H1 (cell line): Measurements from ENCODE around the gene CPED1. TPM values are rescaled to one million over a fixed set of nuclear protein-coding genes. Genes with fewer than 3 reads are reported as not detected.

Experiments
- CTCF ChIA-PET: fragments of 300-600 bp; sonication (Branson Sonifier 250); formaldehyde crosslinking; loops from one replicate; lab custom pipeline; 2021; ENCODE audit not compliant: partially characterized antibody; lab: Charles Lee
- POLR2A ChIA-PET: fragments of 300-600 bp; sonication (Branson Sonifier 250); formaldehyde crosslinking; loops from one replicate; lab custom pipeline; 2021; ENCODE audit warnings: inconsistent platforms; ENCODE audit not compliant: partially characterized antibody; lab: Charles Lee
- DNase-seq, 2 experiments: peaks; one replicate each; pipeline versions ENCODE4 v3.0.0 to v3.0.0-alpha.2; 2010 to 2022; ENCODE audit warnings: low spot score in 2 of 2, low read depth in 1 of 2, mixed read lengths in 1 of 2
- FAIRE-seq: peaks from 2 replicates; lab custom pipeline; 2011; peaks lifted over from hg19 to GRCh38; lab: Jason Lieb, UNC
- H2AFZ ChIP-seq: 2 replicates; pipeline ENCODE4 v1.8.1; 2012; ENCODE audit warnings: low read length, inconsistent platforms
- H2AK5ac ChIP-seq: 2 replicates; pipeline ENCODE4 v1.6.1; 2013; ENCODE audit warnings: low read depth, low read length
- H2BK120ac ChIP-seq: replicated peaks from 2 replicates; pipeline ENCODE3; 2013; ENCODE audit warnings: low read depth, low read length, inconsistent platforms
- H2BK12ac ChIP-seq: 2 replicates; pipeline ENCODE4 v1.6.1; 2013; ENCODE audit warnings: low read depth, low read length
- H2BK15ac ChIP-seq: 2 replicates; pipeline ENCODE4 v1.6.1; 2013; ENCODE audit warnings: low read length
- H2BK20ac ChIP-seq: 2 replicates; pipeline ENCODE4 v1.6.1; 2013; ENCODE audit warnings: low read length
- H2BK5ac ChIP-seq: 2 replicates; pipeline ENCODE4 v1.6.1; 2013; ENCODE audit warnings: low read depth, low read length
- H3K14ac ChIP-seq: 2 replicates; pipeline ENCODE4 v1.6.1; 2013; ENCODE audit warnings: inconsistent platforms; ENCODE audit not compliant: insufficient read length
- H3K18ac ChIP-seq: 2 replicates; pipeline ENCODE4 v1.6.1; 2013; ENCODE audit warnings: low read length; ENCODE audit errors: extremely low read depth
- H3K23ac ChIP-seq: 2 replicates; pipeline ENCODE4 v1.6.1; 2013; ENCODE audit warnings: inconsistent platforms; ENCODE audit not compliant: insufficient read length
- H3K23me2 ChIP-seq: 2 replicates; pipeline ENCODE4 v1.6.1; 2013; ENCODE audit warnings: low read depth, low read length
- H3K27ac ChIP-seq: 2 replicates; pipeline ENCODE4 v1.6.1; 2011; ENCODE audit warnings: low read depth, low read length, inconsistent platforms
- H3K27me3 ChIP-seq, 4 experiments: replicated peaks in 1 of 4; 1 replicate in 1 of 4; 2 replicates in 3 of 4; pipeline versions ENCODE4 v1.6.1 to v1.8.1; 2011 to 2013; ENCODE audit warnings: low read length in 3 of 4, mild to moderate bottlenecking in 3 of 4, inconsistent platforms in 2 of 4, mixed read lengths in 2 of 4, moderate library complexity in 1 of 4; ENCODE audit not compliant: control insufficient read depth in 3 of 4, insufficient read depth in 3 of 4; ENCODE audit errors: extremely low read depth in 1 of 4
- H3K36me3 ChIP-seq, 4 experiments: 2 replicates each; pipeline versions ENCODE4 v1.6.1 to v1.8.1; 2011 to 2013; ENCODE audit warnings: mild to moderate bottlenecking in 4 of 4, low read length in 3 of 4, moderate library complexity in 2 of 4, control low read depth in 1 of 4, inconsistent platforms in 1 of 4; ENCODE audit not compliant: insufficient read depth in 4 of 4, control insufficient read depth in 2 of 4
- H3K4ac ChIP-seq: replicated peaks from 2 replicates; pipeline ENCODE3; 2013; ENCODE audit warnings: low read length, low read depth, mixed read lengths, inconsistent platforms; ENCODE audit not compliant: insufficient read length
- H3K4me1 ChIP-seq, 4 experiments: replicated peaks in 1 of 4; 1 replicate in 1 of 4; 2 replicates in 3 of 4; pipeline versions ENCODE4 v1.6.1 to v1.8.1; 2011 to 2013; ENCODE audit warnings: low read length in 3 of 4, inconsistent platforms in 2 of 4, mixed read lengths in 1 of 4; ENCODE audit not compliant: insufficient read depth in 4 of 4, control insufficient read depth in 3 of 4
- H3K4me2 ChIP-seq, 2 experiments: 2 replicates each; pipeline versions ENCODE4 v1.6.1 to v1.8.1; 2011 to 2013; ENCODE audit warnings: low read depth in 2 of 2, low read length in 2 of 2, control low read depth in 1 of 2, inconsistent platforms in 1 of 2, mild to moderate bottlenecking in 1 of 2; ENCODE audit not compliant: insufficient read depth in 1 of 2
- H3K4me3 ChIP-seq, 4 experiments: fragments of 200-600, 300-600 bp in 1 of 4; sonication (generic), shearing (Covaris generic), sonication (Bioruptor Twin) in 1 of 4; 2 replicates each; pipeline versions ENCODE4 v1.5.1 to v1.8.1; 2011 to 2016; ENCODE audit warnings: low read length in 4 of 4, low read depth in 3 of 4, control low read depth in 2 of 4, inconsistent platforms in 2 of 4, mild to moderate bottlenecking in 2 of 4, mixed read lengths in 1 of 4, moderate library complexity in 1 of 4; ENCODE audit not compliant: insufficient read depth in 2 of 4; ENCODE audit errors: extremely low read depth in 1 of 4
- H3K56ac ChIP-seq: replicated peaks from 2 replicates; pipeline ENCODE3; 2013; ENCODE audit warnings: low read depth, mild to moderate bottlenecking, mixed read lengths, low read length, inconsistent platforms; ENCODE audit not compliant: insufficient read length
- H3K79me1 ChIP-seq: 2 replicates; pipeline ENCODE4 v1.6.1; 2013; ENCODE audit warnings: low read depth, low read length, control low read depth
- H3K79me2 ChIP-seq, 2 experiments: 2 replicates each; pipeline versions ENCODE4 v1.6.1 to v1.8.1; 2012 to 2013; ENCODE audit warnings: low read length in 2 of 2, mild to moderate bottlenecking in 2 of 2, inconsistent platforms in 1 of 2; ENCODE audit not compliant: insufficient read depth in 2 of 2, control insufficient read depth in 1 of 2
- H3K9ac ChIP-seq, 4 experiments: replicated peaks in 1 of 4; 1 replicate in 1 of 4; 2 replicates in 3 of 4; pipeline versions ENCODE4 v1.6.1 to v1.8.1; 2011 to 2013; ENCODE audit warnings: low read depth in 3 of 4, low read length in 3 of 4, control low read depth in 2 of 4, mild to moderate bottlenecking in 2 of 4, moderate library complexity in 2 of 4, inconsistent platforms in 1 of 4; ENCODE audit errors: extremely low read depth in 1 of 4
- H3K9me3 ChIP-seq, 2 experiments: 2 replicates each; pipeline versions ENCODE4 v1.6.1 to v1.8.1; 2012 to 2013; ENCODE audit warnings: mild to moderate bottlenecking in 2 of 2, moderate library complexity in 2 of 2, control low read depth in 1 of 2, inconsistent platforms in 1 of 2, low read depth in 1 of 2, low read length in 1 of 2, mixed read lengths in 1 of 2; ENCODE audit not compliant: insufficient read depth in 2 of 2
- H4K20me1 ChIP-seq, 2 experiments: replicated peaks in 1 of 2; 2 replicates each; pipeline versions ENCODE3 to v1.8.1; 2011 to 2013; ENCODE audit warnings: inconsistent platforms in 2 of 2, low read length in 2 of 2, mild to moderate bottlenecking in 1 of 2; ENCODE audit not compliant: insufficient read depth in 2 of 2, control insufficient read depth in 1 of 2
- H4K5ac ChIP-seq: 2 replicates; pipeline ENCODE4 v1.6.1; 2013; ENCODE audit warnings: low read length, low read depth, mixed read lengths, inconsistent platforms; ENCODE audit not compliant: insufficient read length
- H4K8ac ChIP-seq: 2 replicates; pipeline ENCODE4 v1.8.0; 2013; ENCODE audit warnings: mild to moderate bottlenecking, moderate library complexity, low read length, inconsistent platforms; ENCODE audit not compliant: insufficient read depth; ENCODE audit errors: extremely low read depth
- H4K91ac ChIP-seq: replicated peaks from 2 replicates; pipeline ENCODE3; 2013; ENCODE audit warnings: low read length, mixed read lengths, inconsistent platforms; ENCODE audit not compliant: insufficient read length
- ATF2 ChIP-seq: IDR thresholded peaks from 2 replicates; pipeline ENCODE4 v1.6.1; 2012; ENCODE audit warnings: low read length, inconsistent platforms
- E2F6 ChIP-seq: IDR thresholded peaks from 2 replicates; pipeline ENCODE4 v1.6.1; 2012; ENCODE audit warnings: inconsistent platforms
- EP300 ChIP-seq, 2 experiments: IDR thresholded peaks; 1 replicate in 1 of 2; 2 replicates in 1 of 2; pipeline ENCODE4 v1.6.1; 2011 to 2012; ENCODE audit warnings: low read depth in 2 of 2, low read length in 2 of 2, mild to moderate bottlenecking in 2 of 2, borderline replicate concordance in 1 of 2, inconsistent platforms in 1 of 2, moderate library complexity in 1 of 2
- HDAC2 ChIP-seq, 2 experiments: fragments of 300-600 bp in 1 of 2; sonication (generic) in 1 of 2; IDR thresholded peaks; 2 replicates each; pipeline ENCODE4 v1.6.1; 2011 to 2012; ENCODE audit warnings: low read depth in 2 of 2, low read length in 2 of 2, mild to moderate bottlenecking in 2 of 2, moderate library complexity in 2 of 2, borderline replicate concordance in 1 of 2, inconsistent platforms in 1 of 2
- HDAC6 ChIP-seq: IDR thresholded peaks from one replicate; pipeline ENCODE4 v1.7.1; 2012; ENCODE audit warnings: low read depth, mild to moderate bottlenecking, inconsistent platforms, low read length, moderate library complexity
- KDM5A ChIP-seq: fragments of 200-600 bp; IDR thresholded peaks from 2 replicates; pipeline ENCODE4 v1.7.1; 2012; ENCODE audit warnings: mild to moderate bottlenecking, low read length, inconsistent platforms, mixed read lengths
- PHF8 ChIP-seq: fragments of 200-600 bp; sonication (generic); conservative IDR thresholded peaks from 2 replicates; pipeline ENCODE4 v1.7.1; 2012; ENCODE audit warnings: low read depth, mild to moderate bottlenecking, inconsistent platforms, low read length, moderate library complexity
- POLR2A ChIP-seq, 2 experiments: IDR thresholded peaks; 1 replicate in 1 of 2; 2 replicates in 1 of 2; pipeline ENCODE4 v1.6.1; 2011; ENCODE audit warnings: low read depth in 2 of 2, low read length in 2 of 2, mild to moderate bottlenecking in 2 of 2; ENCODE audit errors: control extremely low read depth in 1 of 2
- RFX5 ChIP-seq: IDR thresholded peaks from 2 replicates; pipeline ENCODE4 v1.6.1; 2011; ENCODE audit warnings: low read depth, low read length, improper control_type of control experiment, borderline replicate concordance
- SIRT6 ChIP-seq: IDR thresholded peaks from one replicate; pipeline ENCODE4 v1.7.1; 2012; ENCODE audit warnings: low read length, inconsistent platforms
- SP4 ChIP-seq: IDR thresholded peaks from 2 replicates; pipeline ENCODE4 v1.6.1; 2012; ENCODE audit warnings: low read length, inconsistent platforms
- WGBS, 2 experiments: shearing (Covaris generic) in 1 of 2; methylation state at CpG; one replicate each; pipeline versions ENCODE4 v1.1.6 to v1.1.7; 2013 to 2015; ENCODE audit warnings: low lambda C conversion rate in 2 of 2, mixed read lengths in 2 of 2, inconsistent platforms in 1 of 2, low coverage in 1 of 2, missing lambda C conversion rate in 1 of 2; ENCODE audit not compliant: insufficient replicate concordance in 2 of 2, insufficient coverage in 1 of 2, insufficient read length in 1 of 2; ENCODE audit errors: extremely low coverage in 1 of 2, missing lambda C conversion rate in 1 of 2; 5-methylcytosine and 5-hydroxymethylcytosine counted together
- polyA plus RNA-seq, 7 experiments: library from polyadenylated mRNA; depleted of rRNA in 3 of 7; stranded (reverse) in 5 of 7; unstranded in 2 of 7; fragments of >200 nt in 5 of 7; fragments of 200-250 nt in 2 of 7; gene quantifications; 1 replicate in 5 of 7; 2 replicates in 1 of 7; 4 replicates in 1 of 7; pipeline versions ENCODE4 v1.2.1 to v1.2.3, GENCODE V29; 2011 to 2013; ENCODE audit warnings: missing spikeins in 2 of 7, mixed read lengths in 2 of 7
- total RNA-seq: library from RNA; stranded (reverse); fragmentation: NEBNext Ultra II Directional; extraction: Animal tissue kit (Norgen Biotek cat#: 25700); gene quantifications from 2 replicates; pipeline ENCODE4 v1.2.1, GENCODE V29; 2021

The CPED1 gene
- total and polyA plus RNA-seq, 2 of the 8 experiments (the other 6 are each of a cell fraction or from before 2014, with no cell fraction given): 0.08 to 0.39 TPM

- Histone ChIP-seq H2BK20ac (no peak overlapping the region), H2BK120ac (no peak overlapping the region), H3K9ac (no peak overlapping the region), H4K5ac (no peak overlapping the region), H2AK5ac (no peak overlapping the region), H3K4me1 (no peaks in the 10 kb centered on the region), H3K4ac (no peak overlapping the region), H3K18ac (no peak overlapping the region), H3K79me2 (no peaks in the 10 kb centered on the region), H2BK5ac (no peak overlapping the region), H2BK15ac (no peak overlapping the region), H3K56ac (no peak overlapping the region), H3K23ac (no peak overlapping the region), H3K23me2 (no peaks in the 10 kb centered on the region), H2BK12ac (no peak overlapping the region), H4K20me1 (no peaks in the 10 kb centered on the region), H3K4me2 (no peak overlapping the region), H3K79me1 (no peaks in the 10 kb centered on the region), H3K27me3 (no peaks in the 10 kb centered on the region), H3K4me3 (no peak overlapping the region), H3K27ac (no peak overlapping the region), H4K91ac (no peak overlapping the region), H3K36me3 (no peaks in the 10 kb centered on the region), H3K14ac (no peak overlapping the region), H4K8ac (no peak overlapping the region), H3K9me3 (no peaks in the 10 kb centered on the region), H2AFZ (no peak overlapping the region)
- FAIRE-seq (no peak), DNase-seq (no peak)
- WGBS, 2 experiments: 94% methylated on average over 7 of the region's 7 CpGs; no CpG with 5 or more reads in 1 of the 2 experiments
- POLR2A ChIA-PET: no interaction called here
- CTCF ChIA-PET: interaction anchor here (1.0 to 1.8 kb wide), 6 partner anchors 9 to 102 kb away, joined by 3 to 6 read pairs (median 4); partner anchors contain the start of gene CPED1
- TF ChIP-seq RFX5 (no peak), EP300 (IDR thresholded peaks at IDR 0.05; ENCODE audit: borderline replicate concordance in 1 of 2, low read depth in 2 of 2, low read length in 2 of 2) (no peak), SP4 (no peak), POLR2A (IDR thresholded peaks at IDR 0.05; ENCODE audit: control extremely low read depth in 1 of 2, low read depth in 2 of 2, low read length in 2 of 2) (no peak), E2F6 (no peak), ATF2 (no peak), KDM5A (no peak), HDAC2 (IDR thresholded peaks at IDR 0.05; ENCODE audit: borderline replicate concordance in 1 of 2, low read depth in 2 of 2, low read length in 2 of 2) (no peak), PHF8 (no peak), HDAC6 (no peak), SIRT6 (no peak)
Observed at GRCh38 chr7:120997882-120998474, 9.5 kb downstream of the CPED1 start.
